ENCODE measurements around the gene AFF3. TPM values are rescaled to one million over a fixed set of nuclear protein-coding genes. Genes with fewer than 3 reads are reported as not detected.

AFF3 gene
- total RNA-seq, 1 experiment from 2014 or later, result 0.05 TPM

- H3K36me3 Mint-ChIP-seq (ENCODE audit: insufficient read depth, unreplicated experiment), result no peaks in the 10 kb centered on the region
- no peak overlapping the region for H3K27ac Mint-ChIP-seq (ENCODE audit: unreplicated experiment)
- no peak for TF ChIP-seq CTCF (IDR thresholded peaks at IDR 0.05; ENCODE audit: insufficient read depth in 1 of 2, low read depth in 1 of 2, low read length in 1 of 2, severe bottlenecking in 1 of 2, unreplicated experiment in 1 of 2)
- DNase-seq, result no peak
- ChIA-PET CTCF (no interaction called here), POLR2A (no interaction called here)
- no peaks in the 10 kb centered on the region for H3K36me3 ChIP-seq (ENCODE audit: control insufficient read depth, insufficient read depth, low read length)
- no peaks in the 10 kb centered on the region for H3K4me1 ChIP-seq
- intact Hi-C loops (cut with micrococcal nuclease; ENCODE audit: unreplicated experiment), result loop anchor here (10.0 kb wide), 1 partner anchor 515 kb away; no protein-coding TSS in a partner anchor
- no peak overlapping the region for H3K4me3 ChIP-seq (ENCODE audit: low read depth, low read length)
- no peaks in the 10 kb centered on the region for H3K9me3 Mint-ChIP-seq (ENCODE audit: unreplicated experiment)
- H3K4me1 Mint-ChIP-seq (ENCODE audit: low read depth, unreplicated experiment), result no peaks in the 10 kb centered on the region
- no peaks in the 10 kb centered on the region for H3K27me3 ChIP-seq (replicated peaks; ENCODE audit: control insufficient read depth, insufficient read depth, low read length)
- no peaks in the 10 kb centered on the region for H3K9me3 ChIP-seq
- BruUV-seq (replicated peaks), result no TSS peak
- H3K4me3 Mint-ChIP-seq (ENCODE audit: unreplicated experiment), result no peak overlapping the region
- H3K27me3 Mint-ChIP-seq (ENCODE audit: insufficient read depth, unreplicated experiment), result peaks cover 5% of the 10 kb centered on the region
Measured at GRCh38 chr2:99729104-99730025, 413.0 kb downstream of the AFF3 start.

DNA sequence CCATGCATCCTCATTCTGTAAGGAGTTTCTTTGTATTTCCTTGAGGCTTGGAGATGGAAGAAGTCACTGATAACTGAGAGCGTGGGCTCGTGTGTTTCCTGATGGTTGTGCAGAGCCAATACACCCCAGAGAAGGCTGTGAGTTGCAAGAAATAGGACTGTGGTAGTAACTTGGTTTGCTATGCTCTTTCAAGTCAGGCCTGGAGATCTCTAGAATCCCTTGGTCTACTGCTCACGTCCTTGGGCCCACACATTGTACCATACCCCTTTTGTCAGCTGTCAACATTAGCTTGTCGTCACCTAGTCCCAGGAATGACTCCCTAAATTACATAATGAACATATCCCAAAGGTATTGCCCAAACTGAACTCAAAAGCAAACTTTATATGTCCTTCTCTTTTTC, 414.2 kb downstream of the AFF3 start:
- BruUV-seq (replicated peaks), result no TSS peak
- ChIA-PET CTCF (no interaction called here), POLR2A (no interaction called here)
- H3K27ac Mint-ChIP-seq (ENCODE audit: unreplicated experiment), result no peak overlapping the region
- no peak overlapping the region for H3K4me3 ChIP-seq (ENCODE audit: low read depth, low read length)
- TF ChIP-seq CTCF (IDR thresholded peaks at IDR 0.05; ENCODE audit: insufficient read depth in 1 of 2, low read depth in 1 of 2, low read length in 1 of 2, severe bottlenecking in 1 of 2, unreplicated experiment in 1 of 2), result no peak
- H3K9me3 ChIP-seq, result no peaks in the 10 kb centered on the region
- H3K4me1 Mint-ChIP-seq (ENCODE audit: low read depth, unreplicated experiment), result no peaks in the 10 kb centered on the region
- intact Hi-C loops (cut with micrococcal nuclease; ENCODE audit: unreplicated experiment), result loop anchor here (10.0 kb wide), 1 partner anchor 517 kb away; no protein-coding TSS in a partner anchor
- no peaks in the 10 kb centered on the region for H3K27me3 ChIP-seq (replicated peaks; ENCODE audit: control insufficient read depth, insufficient read depth, low read length)
- H3K27me3 Mint-ChIP-seq (ENCODE audit: insufficient read depth, unreplicated experiment), result no peaks in the 10 kb centered on the region
- DNase-seq, result no peak
- H3K9me3 Mint-ChIP-seq (ENCODE audit: unreplicated experiment), result peaks cover 8% of the 10 kb centered on the region
- no peaks in the 10 kb centered on the region for H3K36me3 Mint-ChIP-seq (ENCODE audit: insufficient read depth, unreplicated experiment)
- H3K36me3 ChIP-seq (ENCODE audit: control insufficient read depth, insufficient read depth, low read length), result no peaks in the 10 kb centered on the region
- no peak overlapping the region for H3K4me3 Mint-ChIP-seq (ENCODE audit: unreplicated experiment)
- H3K4me1 ChIP-seq, result no peaks in the 10 kb centered on the region

DNA sequence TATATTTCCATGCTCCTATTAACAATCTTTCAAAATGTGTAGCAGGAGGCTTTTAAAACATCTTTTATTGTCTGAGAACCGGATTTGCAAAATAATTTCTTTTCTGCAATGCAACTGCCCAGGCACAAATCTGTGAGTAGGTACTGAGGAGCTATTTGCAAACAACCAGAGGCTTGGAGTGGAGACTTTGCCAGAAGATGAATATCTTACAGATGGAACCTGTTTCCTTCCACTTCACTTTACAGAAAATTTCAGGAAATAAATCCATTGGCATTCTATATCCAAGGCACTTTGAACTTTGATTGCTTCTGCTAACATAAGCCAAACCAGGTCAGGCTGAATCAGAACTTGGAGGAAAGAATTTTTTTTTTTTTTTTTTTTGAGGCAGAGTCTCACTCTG, 415.2 kb downstream of the AFF3 start:
- DNase-seq, result no peak
- no peaks in the 10 kb centered on the region for H3K4me1 Mint-ChIP-seq (ENCODE audit: low read depth, unreplicated experiment)
- no peaks in the 10 kb centered on the region for H3K36me3 Mint-ChIP-seq (ENCODE audit: insufficient read depth, unreplicated experiment)
- intact Hi-C loops (cut with micrococcal nuclease; ENCODE audit: unreplicated experiment), result loop anchor here (10.0 kb wide), 1 partner anchor 518 kb away; no protein-coding TSS in a partner anchor
- Histone ChIP-seq H3K9me3 (no peaks in the 10 kb centered on the region), H3K4me1 (no peaks in the 10 kb centered on the region), H3K4me3 (ENCODE audit: low read depth, low read length) (no peak overlapping the region), H3K36me3 (ENCODE audit: control insufficient read depth, insufficient read depth, low read length) (no peaks in the 10 kb centered on the region), H3K27me3 (replicated peaks; ENCODE audit: control insufficient read depth, insufficient read depth, low read length) (no peaks in the 10 kb centered on the region)
- no peak overlapping the region for H3K27ac Mint-ChIP-seq (ENCODE audit: unreplicated experiment)
- CTCF ChIA-PET, result interaction anchor here (0.6 kb wide), 1 partner anchor 534 kb away, joined by 3 read pairs; no protein-coding TSS in a partner anchor
- no peaks in the 10 kb centered on the region for H3K27me3 Mint-ChIP-seq (ENCODE audit: insufficient read depth, unreplicated experiment)
- peaks cover 15% of the 10 kb centered on the region for H3K9me3 Mint-ChIP-seq (ENCODE audit: unreplicated experiment)
- POLR2A ChIA-PET, result no interaction called here
- TF ChIP-seq CTCF (IDR thresholded peaks at IDR 0.05; ENCODE audit: insufficient read depth in 1 of 2, low read depth in 1 of 2, low read length in 1 of 2, severe bottlenecking in 1 of 2, unreplicated experiment in 1 of 2), result no peak
- BruUV-seq (replicated peaks), result no TSS peak
- H3K4me3 Mint-ChIP-seq (ENCODE audit: unreplicated experiment), result no peak overlapping the region
